OCI-LY7 (cell line): ENCODE data around the gene MARK4. TPM values are rescaled to one million over a fixed set of nuclear protein-coding genes. Genes with fewer than 3 reads are reported as not detected.

Experiments used
- BruUV-seq: library from RNA; stranded (reverse); fragments of 400-500 nt; replicated peaks from 2 replicates; lab custom pipeline; 2021; lab: Mats Ljungman, UMichigan
- CTCF ChIA-PET: fragments of 300-600 bp; sonication (Branson Sonifier 250); formaldehyde crosslinking; loops from one replicate; lab custom pipeline; 2022; ENCODE audit warnings: antibody characterized with exemption; ENCODE audit not compliant: unreplicated experiment; lab: Charles Lee
- POLR2A ChIA-PET: fragments of 300-600 bp; sonication (Branson Sonifier 250); formaldehyde crosslinking; loops from one replicate; lab custom pipeline; 2022; ENCODE audit warnings: antibody characterized with exemption; lab: Charles Lee
- DNase-seq: peaks from one replicate; pipeline ENCODE4 v3.0.0-alpha.2; 2015; ENCODE audit warnings: low spot score
- H2AFZ ChIP-seq: fragments of 200-600 bp; sonication (generic), shearing (Covaris generic); 2 replicates; pipeline ENCODE4 v1.6.1; 2014; ENCODE audit warnings: mild to moderate bottlenecking, antibody characterized with exemption, low read length, moderate library complexity
- H3K27ac ChIP-seq: fragments of 200-600 bp; sonication (generic); 2 replicates; pipeline ENCODE4 v1.5.1; 2014; ENCODE audit warnings: mixed run types, low read depth, mild to moderate bottlenecking, moderate library complexity, low read length, inconsistent platforms; ENCODE audit not compliant: poor library complexity, severe bottlenecking
- H3K36me3 ChIP-seq: fragments of 200-600 bp; sonication (generic); 2 replicates; pipeline ENCODE4 v1.6.1; 2014; ENCODE audit warnings: mild to moderate bottlenecking, antibody characterized with exemption, low read length, moderate library complexity, mixed read lengths; ENCODE audit not compliant: insufficient read depth
- H3K4me1 ChIP-seq: fragments of 200-600 bp; sonication (generic); 2 replicates; pipeline ENCODE4 v1.5.1; 2014; ENCODE audit warnings: mild to moderate bottlenecking, low read length; ENCODE audit not compliant: insufficient read depth, poor library complexity, severe bottlenecking
- H3K4me2 ChIP-seq: fragments of 200-600 bp; sonication (generic); 2 replicates; pipeline ENCODE4 v1.6.1; 2014; ENCODE audit warnings: mild to moderate bottlenecking, low read length
- H3K4me3 ChIP-seq: fragments of 200-600 bp; sonication (generic); 2 replicates; pipeline ENCODE4 v1.5.1; 2014; ENCODE audit warnings: mild to moderate bottlenecking, low read depth, low read length; ENCODE audit not compliant: poor library complexity, severe bottlenecking
- H3K79me2 ChIP-seq: fragments of 200-600 bp; sonication (generic); 2 replicates; pipeline ENCODE4 v1.6.1; 2016; ENCODE audit warnings: low read depth, mild to moderate bottlenecking, low read length, moderate library complexity, mixed read lengths; ENCODE audit not compliant: insufficient read depth
- H3K9me2 ChIP-seq: fragments of 200-600 bp; sonication (generic); 2 replicates; pipeline ENCODE4 v1.6.1; 2016; ENCODE audit warnings: mild to moderate bottlenecking, low read length, mixed read lengths; ENCODE audit not compliant: insufficient read depth
- H3K9me3 ChIP-seq: fragments of 200-600 bp; sonication (generic); 2 replicates; pipeline ENCODE4 v1.6.1; 2014; ENCODE audit warnings: mild to moderate bottlenecking, mixed run types, low read length, mixed read lengths
- H4K20me1 ChIP-seq: fragments of 200-600 bp; sonication (generic); 2 replicates; pipeline ENCODE4 v1.6.1; 2014; ENCODE audit warnings: mild to moderate bottlenecking, antibody characterized with exemption, low read length, moderate library complexity, mixed read lengths; ENCODE audit not compliant: insufficient read depth
- EZH2phosphoT487 ChIP-seq: fragments of 200-600 bp; sonication (generic); IDR thresholded peaks from 2 replicates; pipeline ENCODE4 v1.6.1; 2018; ENCODE audit warnings: low read depth, borderline replicate concordance, mild to moderate bottlenecking, mixed run types, antibody characterized with exemption, low read length, moderate library complexity, mixed read lengths
- intact Hi-C: fragments of 100-400 bp; cut with micrococcal nuclease; formaldehyde crosslinking; loops from one replicate; pipeline ENCODE4 v1.10.0; 2022; ENCODE audit not compliant: unreplicated experiment
- total RNA-seq, 2 experiments: library from RNA; depleted of rRNA in 1 of 2; stranded (reverse); fragments of >200 nt in 1 of 2; shearing (Covaris generic) in 1 of 2; gene quantifications; 2 replicates each; pipeline ENCODE4 v1.2.3, GENCODE V29; 2014 to 2022
- TF ChIP-seq, protein P1 (sequence below): fragments of 200-600 bp; sonication (generic); conservative IDR thresholded peaks from 2 replicates; pipeline ENCODE4 v1.5.1; 2014; ENCODE audit warnings: mild to moderate bottlenecking, antibody characterized with exemption, low read length, moderate library complexity, mixed read lengths

Gene MARK4
- total RNA-seq, 2 experiments from 2014 or later: 14.2 to 24.5 TPM

DNA sequence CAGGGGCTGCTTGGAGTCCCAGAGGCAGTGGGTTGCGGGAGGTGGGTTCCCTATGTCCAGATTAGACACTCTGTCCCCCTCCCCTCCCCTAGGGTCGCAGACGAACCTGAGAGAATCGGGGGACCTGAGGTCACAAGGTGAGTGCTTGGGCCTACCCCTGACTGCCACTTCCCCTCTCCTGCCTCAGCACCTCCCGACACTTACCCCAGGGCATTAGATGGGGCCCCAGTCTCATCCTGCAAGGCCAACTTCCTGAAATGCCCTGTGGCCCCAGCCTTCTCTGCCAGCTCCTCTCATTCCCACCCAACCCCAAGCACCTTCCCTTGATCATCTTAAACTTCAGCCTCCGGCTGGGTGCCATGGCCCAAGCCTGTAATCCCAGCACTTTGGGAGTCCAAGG lies 48.6 kb downstream of the MARK4 start:
- DNase-seq: no peak
- Histone ChIP-seq H3K9me3 (no peaks in the 10 kb centered on the region), H3K4me3 (no peak overlapping the region), H3K36me3 (peaks cover 17% of the 10 kb centered on the region), H3K4me2 (no peak overlapping the region), H3K27ac (no peak overlapping the region), H2AFZ (no peak overlapping the region), H3K4me1 (peaks cover 4% of the 10 kb centered on the region), H3K9me2 (no peaks in the 10 kb centered on the region), H3K79me2 (no peaks in the 10 kb centered on the region), H4K20me1 (no peaks in the 10 kb centered on the region; the same call in 1 of the 2 replicates)
- no TSS peak for BruUV-seq
- intact Hi-C loops: no loop called here
- POLR2A ChIA-PET: no interaction called here
- CTCF ChIA-PET: no interaction called here
- TF ChIP-seq EZH2phosphoT487: no peak
- TF ChIP-seq, protein P1, sequence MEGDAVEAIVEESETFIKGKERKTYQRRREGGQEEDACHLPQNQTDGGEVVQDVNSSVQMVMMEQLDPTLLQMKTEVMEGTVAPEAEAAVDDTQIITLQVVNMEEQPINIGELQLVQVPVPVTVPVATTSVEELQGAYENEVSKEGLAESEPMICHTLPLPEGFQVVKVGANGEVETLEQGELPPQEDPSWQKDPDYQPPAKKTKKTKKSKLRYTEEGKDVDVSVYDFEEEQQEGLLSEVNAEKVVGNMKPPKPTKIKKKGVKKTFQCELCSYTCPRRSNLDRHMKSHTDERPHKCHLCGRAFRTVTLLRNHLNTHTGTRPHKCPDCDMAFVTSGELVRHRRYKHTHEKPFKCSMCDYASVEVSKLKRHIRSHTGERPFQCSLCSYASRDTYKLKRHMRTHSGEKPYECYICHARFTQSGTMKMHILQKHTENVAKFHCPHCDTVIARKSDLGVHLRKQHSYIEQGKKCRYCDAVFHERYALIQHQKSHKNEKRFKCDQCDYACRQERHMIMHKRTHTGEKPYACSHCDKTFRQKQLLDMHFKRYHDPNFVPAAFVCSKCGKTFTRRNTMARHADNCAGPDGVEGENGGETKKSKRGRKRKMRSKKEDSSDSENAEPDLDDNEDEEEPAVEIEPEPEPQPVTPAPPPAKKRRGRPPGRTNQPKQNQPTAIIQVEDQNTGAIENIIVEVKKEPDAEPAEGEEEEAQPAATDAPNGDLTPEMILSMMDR: no peak

DNA sequence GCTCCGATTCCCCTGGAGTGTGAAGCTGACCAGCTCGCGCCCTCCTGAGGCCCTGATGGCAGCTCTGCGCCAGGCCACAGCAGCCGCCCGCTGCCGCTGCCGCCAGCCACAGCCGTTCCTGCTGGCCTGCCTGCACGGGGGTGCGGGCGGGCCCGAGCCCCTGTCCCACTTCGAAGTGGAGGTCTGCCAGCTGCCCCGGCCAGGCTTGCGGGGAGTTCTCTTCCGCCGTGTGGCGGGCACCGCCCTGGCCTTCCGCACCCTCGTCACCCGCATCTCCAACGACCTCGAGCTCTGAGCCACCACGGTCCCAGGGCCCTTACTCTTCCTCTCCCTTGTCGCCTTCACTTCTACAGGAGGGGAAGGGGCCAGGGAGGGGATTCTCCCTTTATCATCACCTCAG lies 51.3 kb downstream of the MARK4 start:
- Histone ChIP-seq H4K20me1 (no peaks in the 10 kb centered on the region), H3K4me3 (no peak overlapping the region), H3K4me1 (peaks cover 4% of the 10 kb centered on the region), H3K9me2 (no peaks in the 10 kb centered on the region), H3K27ac (no peak overlapping the region), H3K9me3 (no peaks in the 10 kb centered on the region), H3K4me2 (no peak overlapping the region), H3K36me3 (peaks cover 6% of the 10 kb centered on the region; the same call in 1 of the 2 replicates), H3K79me2 (no peaks in the 10 kb centered on the region), H2AFZ (no peak overlapping the region)
- ChIA-PET CTCF (no interaction called here), POLR2A (no interaction called here)
- DNase-seq: no peak
- intact Hi-C loops: no loop called here
- BruUV-seq: no TSS peak
- TF ChIP-seq, protein P1: no peak
- TF ChIP-seq EZH2phosphoT487: no peak

DNA sequence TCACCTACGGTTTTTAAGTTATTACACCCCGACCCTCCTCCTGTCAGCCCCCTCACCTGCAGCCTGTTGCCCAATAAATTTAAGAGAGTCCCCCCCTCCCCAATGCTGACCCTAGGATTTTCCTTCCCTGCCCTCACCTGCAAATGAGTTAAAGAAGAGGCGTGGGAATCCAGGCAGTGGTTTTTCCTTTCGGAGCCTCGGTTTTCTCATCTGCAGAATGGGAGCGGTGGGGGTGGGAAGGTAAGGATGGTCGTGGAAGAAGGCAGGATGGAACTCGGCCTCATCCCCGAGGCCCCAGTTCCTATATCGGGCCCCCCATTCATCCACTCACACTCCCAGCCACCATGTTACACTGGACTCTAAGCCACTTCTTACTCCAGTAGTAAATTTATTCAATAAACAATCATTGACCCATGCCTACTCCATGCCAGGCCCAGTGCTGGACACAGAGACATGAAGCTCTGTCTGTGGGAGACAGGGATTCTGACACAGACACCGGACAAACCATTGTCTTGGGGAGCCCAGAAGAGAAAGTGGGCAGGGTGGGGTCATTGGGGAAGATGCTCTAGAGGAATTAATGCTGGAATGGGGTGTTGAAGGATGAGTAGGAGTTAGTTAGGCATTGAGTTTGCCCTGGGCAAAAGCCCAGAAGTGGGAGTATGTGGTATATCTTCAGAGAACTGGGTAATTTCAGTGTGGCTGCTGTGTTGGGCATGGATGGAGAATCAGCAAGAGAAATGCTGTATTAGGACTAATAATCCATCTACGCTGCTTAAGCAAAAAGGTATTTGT lies 52.4 kb downstream of the MARK4 start:
- intact Hi-C loops: no loop called here
- Histone ChIP-seq H3K36me3 (peaks cover 6% of the 10 kb centered on the region; the same call in 1 of the 2 replicates), H3K4me1 (peaks cover 5% of the 10 kb centered on the region), H3K79me2 (no peaks in the 10 kb centered on the region), H3K4me3 (no peak overlapping the region), H3K4me2 (no peak overlapping the region), H4K20me1 (no peaks in the 10 kb centered on the region), H2AFZ (no peak overlapping the region), H3K9me3 (no peaks in the 10 kb centered on the region), H3K27ac (no peak overlapping the region), H3K9me2 (no peaks in the 10 kb centered on the region)
- BruUV-seq: TSS peak; percentile 48
- ChIA-PET CTCF (no interaction called here), POLR2A (interaction anchor here (1.1 kb wide), 1 partner anchor 18 kb away, joined by 3 read pairs; no protein-coding TSS in a partner anchor)
- TF ChIP-seq EZH2phosphoT487: no peak
- TF ChIP-seq, protein P1: no peak
- DNase-seq: no peak
